HG03135 (cell line): ENCODE results near the gene RHCG.
A peak's percentile ranks its signal among the peaks of the same experiment; 100 is the strongest.

Experiments
- ATAC-seq: cut with Tn5 transposase; IDR thresholded peaks from one replicate; pipeline ENCODE4 v1.9.1; 2021; ENCODE audit warnings: mild to moderate bottlenecking, moderate library complexity; ENCODE audit not compliant: unreplicated experiment

The RHCG gene

GRCh38 chr15:89446255-89446891 lies 50.0 kb downstream of the RHCG start:
- ATAC-seq = no peak

GRCh38 chr15:89445518-89445917 lies 50.9 kb downstream of the RHCG start:
- ATAC-seq = no peak

- ATAC-seq = no peak
Measured at GRCh38 chr15:89444241-89445225, 51.9 kb downstream of the RHCG start.

- no peak for ATAC-seq
Measured at GRCh38 chr15:89443581-89443980, 52.8 kb downstream of the RHCG start.

GRCh38 chr15:89442671-89443307 lies 53.6 kb downstream of the RHCG start:
- no peak for ATAC-seq

- no peak for ATAC-seq
Measured at GRCh38 chr15:89442155-89442554, 54.2 kb downstream of the RHCG start.

GRCh38 chr15:89441295-89441812 lies 55.0 kb downstream of the RHCG start:
- ATAC-seq = peak; percentile 94

- ATAC-seq = no peak
Measured at GRCh38 chr15:89439764-89440163, 56.6 kb downstream of the RHCG start.

GRCh38 chr15:89436560-89437311 lies 59.6 kb downstream of the RHCG start:
- ATAC-seq = no peak

- no peak for ATAC-seq
Measured at GRCh38 chr15:89435362-89435761, 61.0 kb downstream of the RHCG start.

GRCh38 chr15:89433686-89434085 lies 62.7 kb downstream of the RHCG start:
- ATAC-seq = no peak

- ATAC-seq = peak; percentile 84
Measured at GRCh38 chr15:89430530-89431341, 65.6 kb downstream of the RHCG start.

- ATAC-seq = no peak
Measured at GRCh38 chr15:89429986-89430385, 66.4 kb downstream of the RHCG start.

- ATAC-seq = no peak
Measured at GRCh38 chr15:89429023-89429422, 67.4 kb downstream of the RHCG start.

GRCh38 chr15:89428246-89428645 lies 68.1 kb downstream of the RHCG start:
- no peak for ATAC-seq

- ATAC-seq = no peak
Measured at GRCh38 chr15:89426500-89426899, 69.9 kb downstream of the RHCG start.

- no peak for ATAC-seq
Measured at GRCh38 chr15:89423981-89424380, 72.4 kb downstream of the RHCG start.
